NCI-H128 (cell line): ENCODE measurements around the gene GORASP1.

ENCODE experiments used
- DNase-seq: peaks from one replicate; lab custom pipeline; 2025; ENCODE audit not compliant: unreplicated experiment; lab: John Stamatoyannopoulos, UW

GORASP1 gene

GRCh38 chr3:39126532-39127071, 19.2 kb upstream of the GORASP1 start:
- DNase-seq, result no peak

GRCh38 chr3:39125841-39126500, 18.5 kb upstream of the GORASP1 start:
- no peak for DNase-seq

- DNase-seq, result no peak
Observed at GRCh38 chr3:39124876-39125840, 17.7 kb upstream of the GORASP1 start.

- DNase-seq, result no peak
Observed at GRCh38 chr3:39122813-39123212, 15.4 kb upstream of the GORASP1 start.

- no peak for DNase-seq
Observed at GRCh38 chr3:39121621-39122020, 14.2 kb upstream of the GORASP1 start.

- DNase-seq, result no peak
Observed at GRCh38 chr3:39118931-39119660, 11.7 kb upstream of the GORASP1 start.

- DNase-seq, result no peak
Observed at GRCh38 chr3:39118079-39118478, 10.7 kb upstream of the GORASP1 start.

GRCh38 chr3:39115870-39116269, 8.4 kb upstream of the GORASP1 start:
- no peak for DNase-seq

GRCh38 chr3:39114456-39114855, 7.0 kb upstream of the GORASP1 start:
- DNase-seq, result no peak

- no peak for DNase-seq
Observed at GRCh38 chr3:39113291-39113690, 5.9 kb upstream of the GORASP1 start.

- DNase-seq, result no peak
Observed at GRCh38 chr3:39112535-39112934, 5.1 kb upstream of the GORASP1 start.

- DNase-seq, result no peak
Observed at GRCh38 chr3:39112113-39112512, 4.7 kb upstream of the GORASP1 start.

GRCh38 chr3:39110041-39110639, 2.7 kb upstream of the GORASP1 start:
- DNase-seq, result no peak

GRCh38 chr3:39109086-39109485, 1.7 kb upstream of the GORASP1 start:
- DNase-seq, result no peak

- no peak for DNase-seq
Observed at GRCh38 chr3:39108200-39108710, 828 bp upstream of the GORASP1 start.

- no peak for DNase-seq
Observed at GRCh38 chr3:39106851-39107387, 508 bp downstream of the GORASP1 start.

- no peak for DNase-seq
Observed at GRCh38 chr3:39106281-39106811, 1.1 kb downstream of the GORASP1 start.

- no peak for DNase-seq
Observed at GRCh38 chr3:39105687-39106063, 1.8 kb downstream of the GORASP1 start.

GRCh38 chr3:39104961-39105686, 2.3 kb downstream of the GORASP1 start:
- DNase-seq, result no peak
